Erythroblast (primary cell): ENCODE data around the gene CFAP210.

Source experiments
- GATA1 ChIP-seq: IDR thresholded peaks from 2 replicates; pipeline ENCODE4 v1.6.1; 2011; ENCODE audit warnings: low read depth, mild to moderate bottlenecking, control low read depth, low read length, moderate library complexity
- POLR2A ChIP-seq: IDR thresholded peaks from 2 replicates; pipeline ENCODE4 v1.6.1; 2011; ENCODE audit warnings: mild to moderate bottlenecking, low read length

- TF ChIP-seq POLR2A (no peak), GATA1 (no peak)
Observed at GRCh38 chr2:169721016-169721415, 26.8 kb upstream of the CFAP210 start.
